Left forelimb (tissue), 1 donor: Measurements from ENCODE around the gene USP17L24.
"Not testable (repeated sequence)": the region's sequence is repeated elsewhere in the genome, so short reads cannot be mapped to it uniquely, and the experiment has no call there.

Experiments used
- DNase-seq: peaks from one replicate; pipeline ENCODE4 v3.0.0-alpha.2; 2018; ENCODE audit warnings: low spot score

Gene USP17L24

GRCh38 chr4:9324865-9325264, at the start of gene USP17L24:
TSS of gene USP17L24 (plus strand) at chr4:9325165. CDS start at chr4:9325165, 0 bp downstream.
- not testable (repeated sequence) for DNase-seq

GRCh38 chr4:9324191-9324590, 774 bp upstream of the USP17L24 start:
- DNase-seq = not testable (repeated sequence)

- not testable (repeated sequence) for DNase-seq
These were observed 4.6 kb downstream of the USP17L24 start, which contains the start of gene USP17L25 for GRCh38 chr4:9329611-9330010. TSS of gene USP17L25 (plus strand) at chr4:9329911. CDS start at chr4:9329911, 0 bp downstream.

- not testable (repeated sequence) for DNase-seq
These were observed 9.4 kb downstream of the USP17L24 start, which contains the start of gene USP17L26 for GRCh38 chr4:9334358-9334757. TSS of gene USP17L26 (plus strand) at chr4:9334658. CDS start at chr4:9334658, 0 bp downstream.

GRCh38 chr4:9339103-9339502, 14.1 kb downstream of the USP17L24 start, which contains the start of gene USP17L5:
TSS of gene USP17L5 (plus strand) at chr4:9339403. CDS start at chr4:9339403, 0 bp downstream.
- not testable (repeated sequence) for DNase-seq

- DNase-seq = not testable (repeated sequence)
These were observed 18.9 kb downstream of the USP17L24 start, which contains the start of gene USP17L27 for GRCh38 chr4:9343848-9344247. TSS of gene USP17L27 (plus strand) at chr4:9344148. CDS start at chr4:9344148, 0 bp downstream.

GRCh38 chr4:9348593-9348992, 23.6 kb downstream of the USP17L24 start, which contains the start of gene USP17L28:
TSS of gene USP17L28 (plus strand) at chr4:9348893. CDS start at chr4:9348893, 0 bp downstream.
- DNase-seq = not testable (repeated sequence)

GRCh38 chr4:9350866-9351265, 25.9 kb downstream of the USP17L24 start:
- not testable (repeated sequence) for DNase-seq

GRCh38 chr4:9353338-9353737, 28.4 kb downstream of the USP17L24 start, which contains the start of gene USP17L29:
TSS of gene USP17L29 (plus strand) at chr4:9353638. CDS start at chr4:9353638, 0 bp downstream.
- DNase-seq = not testable (repeated sequence)

GRCh38 chr4:9362829-9363228, 37.9 kb downstream of the USP17L24 start, which contains the start of gene USP17L30:
TSS of gene USP17L30 (plus strand) at chr4:9363129. CDS start at chr4:9363129, 0 bp downstream.
- DNase-seq = not testable (repeated sequence)
